AG09319 (cell line): ENCODE results near the gene WDFY4.

Experiments used
- DNase-seq: peaks from one replicate; pipeline ENCODE4 v3.0.0-alpha.2; 2010; ENCODE audit warnings: low read depth; ENCODE audit errors: extremely low read depth
- CTCF ChIP-seq: IDR thresholded peaks from 2 replicates; pipeline ENCODE4 v1.5.1; 2011; ENCODE audit warnings: low read depth, mild to moderate bottlenecking, inconsistent platforms, low read length, moderate library complexity

The WDFY4 gene

GRCh38 chr10:48671914-48672595 is 12.6 kb upstream of the WDFY4 start:
- no peak for TF ChIP-seq CTCF
- DNase-seq = no peak

- DNase-seq = no peak
- TF ChIP-seq CTCF = no peak
Observed at GRCh38 chr10:48672596-48673265, 11.9 kb upstream of the WDFY4 start.

GRCh38 chr10:48677625-48678024 is 7.0 kb upstream of the WDFY4 start:
- no peak for DNase-seq
- TF ChIP-seq CTCF = no peak

GRCh38 chr10:48678041-48678440 is 6.6 kb upstream of the WDFY4 start:
- no peak for DNase-seq
- no peak for TF ChIP-seq CTCF

GRCh38 chr10:48681740-48682139 is 2.9 kb upstream of the WDFY4 start:
- no peak for TF ChIP-seq CTCF
- no peak for DNase-seq

- TF ChIP-seq CTCF = no peak
- DNase-seq = no peak
Observed at GRCh38 chr10:48682265-48682664, 2.4 kb upstream of the WDFY4 start.

GRCh38 chr10:48683424-48683823 is 1.2 kb upstream of the WDFY4 start:
- no peak for DNase-seq
- TF ChIP-seq CTCF = no peak
